Heart left ventricle (tissue), 16 donors: Measurements from ENCODE around the gene NEURL2. TPM values are rescaled to one million over a fixed set of nuclear protein-coding genes. Genes with fewer than 3 reads are reported as not detected.
A peak's percentile ranks its signal among the peaks of the same experiment; 100 is the strongest.

Experiments used
- ATAC-seq, 4 donors: fragments of 200-7000 bp; cut with Tn5 transposase; one replicate each; pipeline ENCODE4 v1.9.1; 2020 to 2022; ENCODE audit warnings: moderate library complexity in 4 of 4, mild to moderate bottlenecking in 3 of 4, moderate number of reproducible peaks in 1 of 4
- DNase-seq, 5 donors: peaks; one replicate each; pipeline ENCODE4 v3.0.0-alpha.2; 2020
- H3K27ac ChIP-seq, 12 donors: fragments of 200-600 bp; sonication (generic) in 4 of 12; one replicate each; pipeline versions ENCODE4 v1.5.0 to v1.8.0; 2016 to 2022; ENCODE audit warnings: mild to moderate bottlenecking in 2 of 12
- H3K27me3 ChIP-seq, 9 donors: fragments of 200-600 bp; sonication (generic) in 2 of 9; one replicate each; pipeline versions ENCODE4 v1.5.1 to v1.8.0; 2016 to 2022; ENCODE audit warnings: mild to moderate bottlenecking in 3 of 9
- H3K36me3 ChIP-seq, 9 donors: fragments of 200-600 bp; sonication (generic) in 2 of 9; one replicate each; pipeline versions ENCODE4 v1.5.0 to v1.8.0; 2018 to 2022; ENCODE audit warnings: mild to moderate bottlenecking in 2 of 9
- H3K4me1 ChIP-seq, 12 donors: fragments of 200-600 bp; sonication (generic) in 4 of 12; one replicate each; pipeline versions ENCODE4 v1.5.0 to v1.8.0; 2016 to 2022; ENCODE audit warnings: mild to moderate bottlenecking in 3 of 12
- H3K4me3 ChIP-seq, 12 donors: fragments of 200-600 bp; sonication (generic) in 4 of 12; one replicate each; pipeline versions ENCODE4 v1.5.0 to v1.8.0; 2017 to 2022; ENCODE audit warnings: mild to moderate bottlenecking in 9 of 12, moderate library complexity in 4 of 12
- H3K9me3 ChIP-seq, 12 donors: fragments of 200-600 bp; sonication (generic) in 4 of 12; one replicate each; pipeline versions ENCODE4 v1.5.0 to v1.8.0; 2016 to 2022; ENCODE audit warnings: mild to moderate bottlenecking in 1 of 12
- CTCF ChIP-seq, 12 donors: fragments of 200-600 bp; sonication (generic) in 4 of 12; IDR thresholded peaks; one replicate each; pipeline versions ENCODE4 v1.5.0 to v1.8.0; 2018 to 2022; ENCODE audit warnings: antibody characterized with exemption in 12 of 12, mild to moderate bottlenecking in 5 of 12
- POLR2A ChIP-seq, 2 donors: fragments of 450-650 bp; IDR thresholded peaks; one replicate each; pipeline ENCODE4 v1.6.1; 2017; ENCODE audit warnings: antibody characterized with exemption in 2 of 2, mild to moderate bottlenecking in 2 of 2, moderate library complexity in 2 of 2
- WGBS, 4 donors: extraction: QIAGEN DNeasy Blood & Tissue Kit in 2 of 4; methylation state at CpG; one replicate each; pipeline versions ENCODE4 v1.1.5 to v1.1.7; 2013 to 2018; 5-methylcytosine and 5-hydroxymethylcytosine counted together
- intact Hi-C, 10 donors: fragments of 100-400 bp; cut with DNase I; formaldehyde crosslinking; loops; one replicate each; pipeline versions ENCODE4 v1.11.1 to v1.14.2; 2022
- polyA plus RNA-seq, 2 donors: library from polyadenylated mRNA; stranded (reverse); fragments of 200-250 nt; gene quantifications; one replicate each; pipeline ENCODE4 v1.2.3, GENCODE V29; 2013
- total RNA-seq, 9 donors: library from RNA; depleted of rRNA in 2 of 9; stranded (reverse); fragments of >200 nt in 2 of 9; fragmentation: NEBNext Ultra II Directional in 3 of 9; extraction: Animal tissue kit (Norgen Biotek cat#: 25700) in 3 of 9; gene quantifications; one replicate each; pipeline versions ENCODE4 v1.1.0 to v1.2.4, GENCODE V29; 2016 to 2023
- donor health status: ischemic (EF 13 %, LVEDD 7.1; RV severe dilation, severe dysfunction).
- donor health status: healthy with polysubstance abuse.
- donor health status: DM: no; HTN: yes; CAD: no.
- donor health status: DM: no; HTN: no; CAD: no.
- donor health status: ischemic (EF 25% LVEDD 6.9; RV normal size, moderate dysfunction).
- donor health status: ischemic (EF 25% LVEDD 5.7; RV mildly dilated, moderate dysfunction).
- donor health status: healthy.
- donor health status: DM: yes; HTN: yes; CAD: no.
- donor health status: ischemic (EF 35%, LVEDD 5.7; RV mildly dilated, moderate dysfunction).
- donor health status: nonischemic (EF 11% LVEDD 7.7; RV severe dilation, severe dysfunction).
- donor health status: DM: yes; HTN: yes; CAD: no.
- donor health status: PGD.
- donor health status: ischemic (EF 29% LVEDD 5.4; RV normal size, mild dysfunction).
- donor health status: nonischemic (EF 23%, LVEDD 6.1; RV moderate dilation, normal function).

Gene NEURL2
- total and polyA plus RNA-seq, 11 donors, result 3.0 to 14.8 (median 8.4) TPM

- no peak overlapping the region for H3K4me3 ChIP-seq
- peaks cover 2 to 71% (median 68%) of the 10 kb centered on the region in 9 donors for H3K36me3 ChIP-seq
- ATAC-seq, result no peak
- WGBS, 4 donors, result 86 to 94% (median 89%) methylated on average over 9 to 13 of the region's 13 CpGs
- intact Hi-C loops, result loop anchor here in 3 of 10 donors (5.0 to 10.0 kb wide), 2 partner anchors 52 to 104 kb away; partner anchors contain the start of genes SNX21 (in 2 of the 3) and SPATA25 (in 1 of the 3)
- peaks cover 0 to 21% (median 11%) of the 10 kb centered on the region in 12 donors for H3K4me1 ChIP-seq
- no peaks in the 10 kb centered on the region for H3K9me3 ChIP-seq
- DNase-seq, result no peak
- TF ChIP-seq POLR2A (IDR thresholded peaks at IDR 0.05) (no peak), CTCF (IDR thresholded peaks at IDR 0.05) (no peak)
- H3K27me3 ChIP-seq, result no peaks in the 10 kb centered on the region
- no peak overlapping the region for H3K27ac ChIP-seq
Observed at GRCh38 chr20:45938727-45939438, 47.9 kb upstream of the NEURL2 start.

GRCh38 chr20:45937765-45938164 lies 46.8 kb upstream of the NEURL2 start:
- Histone ChIP-seq H3K27ac (no peak overlapping the region), H3K4me3 (no peak overlapping the region), H3K4me1 (peaks cover 0 to 28% (median 20%) of the 10 kb centered on the region in 12 donors), H3K9me3 (no peaks in the 10 kb centered on the region), H3K36me3 (peaks cover under 1 to 63% (median 57%) of the 10 kb centered on the region in 9 donors), H3K27me3 (no peaks in the 10 kb centered on the region)
- TF ChIP-seq CTCF (IDR thresholded peaks at IDR 0.05) (no peak), POLR2A (IDR thresholded peaks at IDR 0.05) (no peak)
- intact Hi-C loops, result loop anchor here in 3 of 10 donors (5.0 to 10.0 kb wide), 2 partner anchors 50 to 103 kb away; partner anchors contain the start of genes SNX21 (in 2 of the 3) and SPATA25 (in 1 of the 3)
- DNase-seq (no peak), ATAC-seq (no peak)
- 59 to 73% (median 63%) methylated on average over 2 of the region's 2 CpGs for WGBS, 4 donors

GRCh38 chr20:45935416-45936046 lies 44.5 kb upstream of the NEURL2 start:
- WGBS, 4 donors, result 4 to 6% (median 6%) methylated on average over 21 of the region's 21 CpGs
- Histone ChIP-seq H3K36me3 (peaks cover 0 to 43% (median 35%) of the 10 kb centered on the region in 9 donors), H3K27me3 (no peaks in the 10 kb centered on the region), H3K27ac (peak overlapping the region; percentile 79 to 100 (median 100)), H3K9me3 (no peaks in the 10 kb centered on the region), H3K4me1 (peaks cover 0 to 28% (median 20%) of the 10 kb centered on the region in 12 donors), H3K4me3 (peak overlapping the region; percentile 32 to 100 (median 99))
- DNase-seq (no peak), ATAC-seq (peak; percentile 4 to 39 (median 24))
- TF ChIP-seq POLR2A (IDR thresholded peaks at IDR 0.05) (no peak), CTCF (IDR thresholded peaks at IDR 0.05) (no peak)
- intact Hi-C loops, result loop anchor here in 7 of 10 donors (1.0 to 10.0 kb wide), 8 partner anchors 25 to 101 kb away; partner anchors contain the start of genes CTSA (in 3 of the 7), NEURL2 (in 3 of the 7), SNX21 (in 2 of the 7) and ACOT8 (in 1 of the 7)
